IPS-18c (cell line): ENCODE data around the gene ADAD1.
"Not testable (repeated sequence)": the region's sequence is repeated elsewhere in the genome, so short reads cannot be mapped to it uniquely, and the experiment has no call there.

Source experiments
- H3K4me3 ChIP-seq: 2 replicates; pipeline ENCODE4 v1.7.0; 2013; ENCODE audit warnings: low read depth, mild to moderate bottlenecking, low read length, moderate library complexity; ENCODE audit not compliant: insufficient read depth
- H3K9me3 ChIP-seq: one replicate; pipeline ENCODE4 v1.6.1; 2013; ENCODE audit warnings: mild to moderate bottlenecking, low read length, moderate library complexity; ENCODE audit not compliant: control insufficient read depth, insufficient read depth

ADAD1 gene

DNA sequence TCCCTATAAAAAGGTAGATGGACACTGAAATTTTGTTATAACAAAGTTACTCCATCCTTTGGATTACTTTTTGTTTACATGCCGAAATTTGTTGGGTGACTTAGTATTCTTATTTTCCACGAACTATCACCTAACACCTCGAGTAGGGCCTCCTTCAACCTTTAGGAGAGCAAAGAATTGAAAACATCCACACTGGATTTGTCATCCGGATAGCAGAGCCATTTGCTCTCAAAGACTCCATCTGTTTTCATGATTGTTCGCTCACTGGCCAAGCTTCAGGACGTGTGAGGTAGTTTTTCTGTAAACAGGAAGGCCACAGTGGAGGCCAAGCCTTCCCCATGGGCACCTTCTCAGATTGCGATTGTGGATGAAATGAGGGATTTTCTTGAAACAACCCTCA, at the start of gene ADAD1:
TSS of gene ADAD1 (plus strand) at position 301 of the 400 bp plus-strand sequence. CDS start 1,059 bp downstream, outside the sequence.
- Histone ChIP-seq H3K9me3 (no peaks in the 10 kb centered on the region), H3K4me3 (no peak within 1 kb of the TSS)

DNA sequence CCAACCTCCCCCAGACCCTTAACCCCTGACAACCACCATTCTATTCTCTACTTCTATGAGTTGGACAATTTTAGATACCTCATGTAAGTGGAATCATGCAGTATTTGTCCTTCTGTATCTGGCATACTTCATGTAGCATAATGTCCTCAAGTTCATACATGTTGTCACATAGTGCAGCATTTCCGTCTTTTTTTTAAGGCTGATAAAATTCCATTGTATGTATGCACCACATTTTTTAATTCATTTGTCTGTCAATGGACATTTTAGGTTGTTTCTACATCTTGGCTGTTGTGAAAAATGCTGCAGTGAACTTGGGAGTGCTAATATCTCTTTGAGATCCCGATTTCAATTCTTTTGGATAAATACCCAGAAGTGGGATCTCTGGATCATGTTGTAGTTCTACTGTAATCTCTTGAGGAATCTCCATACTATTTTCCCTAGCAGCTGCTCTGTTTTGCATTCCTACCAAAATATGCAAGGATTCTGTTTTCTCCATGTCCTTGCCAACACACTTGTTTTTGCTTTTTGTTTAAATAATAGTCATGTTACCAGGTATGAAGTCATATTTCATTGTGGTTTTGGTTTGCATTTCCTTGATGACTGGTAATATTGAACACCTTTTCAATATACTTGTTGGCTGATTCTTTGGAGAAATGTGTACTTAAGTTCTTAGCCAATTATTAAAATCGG, 48.8 kb upstream of the ADAD1 start:
- no peaks in the 10 kb centered on the region for H3K9me3 ChIP-seq
- no peak overlapping the region for H3K4me3 ChIP-seq

- Histone ChIP-seq H3K9me3 (no peaks in the 10 kb centered on the region), H3K4me3 (no peak overlapping the region)
Observed at GRCh38 chr4:122331195-122331594, 47.6 kb upstream of the ADAD1 start.

GRCh38 chr4:122334828-122335227, 44.0 kb upstream of the ADAD1 start:
- Histone ChIP-seq H3K9me3 (no peaks in the 10 kb centered on the region), H3K4me3 (no peak overlapping the region)

DNA sequence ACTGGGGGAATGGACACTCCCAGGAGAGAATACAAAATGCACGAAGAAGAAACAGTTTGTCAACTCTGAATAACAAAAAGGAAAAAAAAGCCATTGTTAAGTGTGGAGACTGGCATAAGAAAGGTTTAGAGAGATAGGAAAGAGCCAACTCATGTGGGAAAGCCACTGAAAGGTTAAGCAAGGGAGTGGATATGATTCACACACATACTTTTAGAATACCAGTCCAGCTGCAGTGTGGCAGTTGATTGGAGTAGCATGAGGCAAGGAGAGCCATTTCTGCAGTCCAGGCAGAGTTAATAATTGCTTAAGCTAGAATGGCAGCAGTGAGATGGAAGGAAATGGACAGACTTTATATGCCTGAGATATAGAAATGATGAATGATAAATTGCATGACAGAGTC, 36.9 kb upstream of the ADAD1 start:
- H3K9me3 ChIP-seq: no peaks in the 10 kb centered on the region

DNA sequence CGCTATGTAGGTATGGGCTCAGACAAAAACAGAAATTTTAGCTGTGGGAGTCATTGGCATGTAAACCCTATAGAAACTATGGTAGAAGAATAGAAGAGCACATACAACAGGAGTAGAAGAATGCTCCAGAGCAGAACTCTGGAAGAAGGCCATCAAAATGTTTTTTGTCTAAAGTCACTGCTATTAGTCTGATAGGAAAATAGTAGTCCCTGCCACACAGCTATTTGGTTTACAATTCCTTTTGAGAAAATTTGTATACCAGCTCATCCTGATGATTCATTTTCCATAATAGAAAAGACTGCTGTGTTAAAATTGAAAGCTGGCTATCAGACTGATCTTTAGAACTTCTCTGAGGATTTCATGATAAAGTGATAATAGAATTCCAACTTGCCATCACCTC, 32.8 kb upstream of the ADAD1 start:
- Histone ChIP-seq H3K9me3 (no peaks in the 10 kb centered on the region), H3K4me3 (no peak overlapping the region)

More for the DNA sequence above, 36.9 kb upstream of the ADAD1 start:
- H3K4me3 ChIP-seq: no peak overlapping the region

DNA sequence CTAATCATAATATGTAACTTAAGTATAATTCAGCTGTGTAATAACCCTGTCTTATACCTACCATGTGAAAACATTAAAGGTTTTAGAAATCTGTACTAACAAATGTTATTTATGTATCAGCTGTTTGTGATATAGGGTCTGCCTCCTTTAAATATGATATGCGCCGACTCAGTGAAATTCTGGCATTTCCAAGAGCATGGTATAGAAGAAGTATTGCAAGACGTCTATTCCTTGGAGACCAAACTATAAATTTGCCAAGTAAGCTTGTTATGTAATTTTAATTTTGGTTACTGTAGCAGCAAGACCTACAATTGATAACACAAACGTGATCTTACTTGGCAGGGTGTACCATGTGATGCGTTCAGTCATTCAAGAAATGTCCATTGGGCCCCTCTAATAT, 32.3 kb upstream of the ADAD1 start:
- Histone ChIP-seq H3K9me3 (no peaks in the 10 kb centered on the region), H3K4me3 (no peak overlapping the region)

- Histone ChIP-seq H3K9me3 (no peaks in the 10 kb centered on the region), H3K4me3 (no peak overlapping the region)
Observed at GRCh38 chr4:122356317-122356808, 22.4 kb upstream of the ADAD1 start.

DNA sequence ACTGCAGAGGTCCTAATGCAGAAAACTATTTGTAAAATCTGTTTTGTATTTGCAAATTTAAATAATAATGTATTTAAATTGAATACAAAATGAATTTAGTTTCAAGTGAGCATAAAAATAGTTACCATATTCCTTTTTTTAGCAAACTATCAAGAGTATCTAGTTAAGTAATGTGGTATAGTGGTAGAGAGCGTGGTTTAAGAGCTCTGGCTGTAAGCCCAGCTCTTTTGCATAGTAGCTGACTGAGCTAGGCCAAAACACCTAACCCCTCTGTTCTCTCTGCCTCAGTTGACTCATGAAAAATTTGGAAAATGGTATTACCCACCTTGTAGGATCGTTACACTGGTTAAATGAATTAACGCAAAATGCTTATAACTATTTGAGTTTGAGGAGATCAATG, 18.1 kb upstream of the ADAD1 start:
- no peaks in the 10 kb centered on the region for H3K9me3 ChIP-seq
- H3K4me3 ChIP-seq: no peak overlapping the region

DNA sequence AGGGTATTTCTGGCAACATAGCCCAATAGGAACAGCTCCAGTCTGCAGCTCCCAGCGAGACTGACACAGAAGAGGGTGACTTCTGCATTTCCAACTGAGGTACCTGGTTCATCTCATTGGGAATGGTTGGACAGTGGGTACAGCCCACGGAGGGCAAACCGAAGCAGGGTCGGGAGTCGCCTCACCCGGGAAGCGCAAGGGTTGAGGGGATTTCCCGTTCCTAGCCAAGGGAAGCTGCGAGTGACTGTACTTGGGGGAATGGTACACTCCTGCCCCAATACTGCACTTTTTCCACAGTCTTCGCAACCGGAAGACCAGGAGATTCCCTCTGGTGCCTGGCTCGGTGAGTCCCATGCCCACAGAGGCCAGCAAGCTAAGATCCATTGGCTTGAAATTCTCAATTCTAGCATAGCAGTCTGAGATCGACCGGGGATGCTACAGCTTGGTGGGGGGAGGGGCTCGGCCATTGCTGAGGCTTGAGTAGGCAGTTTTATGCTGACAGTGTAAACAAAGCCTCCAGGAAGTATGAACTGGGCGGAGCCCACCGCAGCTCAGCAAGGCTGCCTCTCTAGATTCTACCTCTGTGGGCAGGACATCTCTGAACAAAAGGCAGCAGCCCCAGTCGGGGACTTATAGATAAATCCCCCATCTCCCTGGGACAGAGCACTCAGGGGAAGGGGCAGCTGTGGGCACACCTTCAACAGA, 14.0 kb upstream of the ADAD1 start:
- Histone ChIP-seq H3K9me3 (no peaks in the 10 kb centered on the region), H3K4me3 (no peak overlapping the region)

DNA sequence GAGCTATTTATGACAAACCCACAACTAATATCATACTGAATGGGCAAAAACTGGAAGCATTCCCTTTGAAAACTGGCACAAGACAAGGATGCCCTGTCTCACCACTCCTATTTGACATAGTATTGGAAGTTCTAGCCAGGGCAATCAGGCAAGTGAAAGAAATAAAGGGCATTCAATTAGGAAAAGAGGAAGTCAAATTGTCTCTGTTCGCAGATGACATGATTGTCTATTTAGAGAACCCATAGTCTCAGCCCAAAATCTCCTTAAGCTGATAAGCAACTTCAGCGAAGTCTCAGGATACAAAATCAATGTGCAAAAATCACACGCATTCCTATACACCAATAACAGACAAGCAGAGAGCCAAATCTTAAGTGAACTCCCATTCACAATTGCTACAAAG, 10.0 kb upstream of the ADAD1 start:
- not testable (repeated sequence) for H3K9me3 ChIP-seq, H3K4me3 ChIP-seq

DNA sequence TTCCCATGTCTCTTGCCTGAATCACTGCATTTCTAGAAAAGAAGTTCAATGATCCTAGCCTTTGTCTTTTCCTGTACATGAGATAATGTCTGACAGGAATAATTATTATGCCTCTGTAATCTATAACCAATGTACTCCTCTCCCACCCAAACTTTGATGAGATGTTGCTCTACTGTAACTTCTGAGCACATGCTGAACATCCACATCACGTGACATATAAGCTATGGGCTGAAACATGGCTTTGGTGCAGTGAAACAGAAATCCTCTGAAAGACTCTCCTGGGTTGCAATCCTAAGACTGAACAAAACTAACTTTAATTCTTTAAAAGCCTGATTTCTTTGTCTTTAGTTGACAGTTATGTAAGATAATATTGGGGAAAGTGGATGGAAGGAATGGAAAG, 1.5 kb upstream of the ADAD1 start:
- no peaks in the 10 kb centered on the region for H3K9me3 ChIP-seq
- H3K4me3 ChIP-seq: no peak overlapping the region

DNA sequence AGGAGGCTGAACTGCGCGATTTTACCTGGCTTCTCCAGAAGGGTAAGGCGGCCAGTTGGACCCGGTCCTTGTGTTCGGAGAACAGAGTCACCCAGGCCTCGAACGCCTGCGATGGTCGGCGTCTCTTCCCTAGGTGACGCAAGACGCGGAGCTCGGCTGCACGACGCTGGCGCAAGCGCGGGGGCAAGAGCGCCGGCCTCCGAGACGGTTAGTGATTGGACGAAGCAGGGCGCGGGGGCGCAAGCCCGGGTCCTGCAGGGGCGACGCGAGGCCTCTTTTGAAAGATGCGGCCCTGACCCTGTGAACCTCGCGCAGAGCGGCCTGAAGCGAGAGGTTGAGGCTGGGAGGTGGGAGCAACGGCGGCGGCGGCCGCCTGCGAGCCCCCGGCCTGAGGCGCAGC, 428 bp downstream of the ADAD1 start:
- no peak overlapping the region for H3K4me3 ChIP-seq
- no peaks in the 10 kb centered on the region for H3K9me3 ChIP-seq

DNA sequence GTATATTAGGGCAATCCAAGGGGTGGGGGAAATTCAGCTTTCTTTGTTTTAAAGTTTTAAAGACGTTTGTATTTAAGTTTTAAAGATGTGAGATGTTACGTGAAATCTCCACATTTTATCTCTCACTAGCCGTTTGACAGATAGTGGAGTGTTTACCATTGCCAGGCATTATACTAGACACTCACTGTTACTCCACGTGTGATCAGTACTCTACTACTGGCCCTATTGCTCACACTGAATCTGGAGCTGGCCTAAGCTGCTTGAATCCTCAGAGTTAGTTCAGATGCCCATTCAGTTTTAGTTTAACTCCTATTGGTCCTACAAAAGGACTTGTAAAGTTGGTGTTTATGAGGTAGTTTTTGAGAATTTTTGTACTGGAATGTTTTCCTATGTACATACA, 4.5 kb downstream of the ADAD1 start:
- no peaks in the 10 kb centered on the region for H3K9me3 ChIP-seq

DNA sequence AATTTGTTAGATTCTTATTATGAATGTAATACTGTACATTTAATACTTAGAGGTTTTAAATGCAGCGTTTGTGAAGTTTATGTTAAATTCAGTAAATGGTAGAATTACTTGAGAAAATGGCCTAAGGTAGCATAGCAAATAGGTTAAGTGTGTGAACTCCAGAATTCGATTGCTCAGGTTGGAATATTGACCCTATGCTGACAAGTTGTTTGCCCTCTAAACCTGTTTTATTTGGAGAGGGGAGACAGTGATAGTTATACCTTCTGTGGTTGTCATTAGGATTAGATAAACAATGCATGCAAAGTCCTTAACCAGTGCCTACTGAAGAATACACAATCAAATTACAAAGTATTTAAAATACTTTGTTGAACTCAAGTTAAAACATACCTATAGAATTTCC, 5.4 kb downstream of the ADAD1 start:
- Histone ChIP-seq H3K4me3 (no peak overlapping the region), H3K9me3 (no peaks in the 10 kb centered on the region)

More for the DNA sequence above, 4.5 kb downstream of the ADAD1 start:
- H3K4me3 ChIP-seq: no peak overlapping the region

GRCh38 chr4:122393276-122393675, 14.5 kb downstream of the ADAD1 start:
- no peak overlapping the region for H3K4me3 ChIP-seq
- H3K9me3 ChIP-seq: no peaks in the 10 kb centered on the region

DNA sequence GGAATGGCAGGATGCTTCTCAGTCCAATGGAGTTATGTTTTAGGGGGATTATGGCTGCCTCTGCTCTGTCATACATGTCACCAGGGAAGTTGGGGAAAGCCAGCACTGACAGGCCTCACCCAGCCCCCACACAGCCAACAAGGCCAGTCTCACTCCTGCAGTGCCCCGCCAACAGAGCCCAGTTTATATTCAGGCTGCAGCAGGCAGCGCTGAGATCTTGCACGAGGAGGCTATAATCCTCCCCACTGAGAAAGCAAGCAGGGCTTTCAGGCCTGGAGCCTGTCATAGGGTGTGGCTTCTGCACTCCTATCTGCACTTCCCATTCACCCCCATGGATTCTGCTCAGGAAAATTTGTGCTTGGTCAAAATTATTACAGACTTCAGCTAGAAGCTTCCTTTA, 25.1 kb downstream of the ADAD1 start:
- Histone ChIP-seq H3K9me3 (no peaks in the 10 kb centered on the region), H3K4me3 (no peak overlapping the region)

DNA sequence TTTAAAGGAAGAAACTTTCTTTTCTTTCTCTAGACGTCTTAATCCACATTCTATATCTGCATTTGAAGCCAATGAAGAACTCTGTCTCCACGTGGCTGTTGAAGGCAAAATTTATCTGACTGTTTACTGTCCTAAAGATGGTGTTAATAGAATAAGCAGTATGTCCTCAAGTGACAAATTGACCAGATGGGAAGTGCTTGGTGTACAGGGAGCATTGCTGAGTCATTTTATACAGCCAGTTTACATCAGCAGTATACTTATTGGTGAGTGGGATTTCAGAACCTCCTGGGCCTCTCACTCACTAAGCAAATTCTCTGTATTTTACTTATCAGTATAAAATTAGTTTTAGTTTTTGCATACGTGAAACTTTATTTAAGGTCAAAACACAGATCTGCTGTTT, 33.7 kb downstream of the ADAD1 start:
- Histone ChIP-seq H3K4me3 (no peak overlapping the region), H3K9me3 (no peaks in the 10 kb centered on the region)
